ENCODE results near the gene TM7SF3.

GRCh38 chr12:26953447-26953846, 60.7 kb downstream of the TM7SF3 start:
- TF ChIP-seq POLR2A (IDR thresholded peaks at IDR 0.05), result no peak
- no peak for TF ChIP-seq CTCF (IDR thresholded peaks at IDR 0.05)
